CD4-positive, alpha-beta T cell treated with Interleukin-2 at 100 ng/mL for 4 hours (primary cell): ENCODE data around the gene NAT14.

Source experiments
- DNase-seq: peaks from one replicate; pipeline ENCODE4 v3.0.0-alpha.2; 2020; ENCODE audit warnings: low spot score

The NAT14 gene

GRCh38 chr19:55536366-55536765 lies 51.4 kb downstream of the NAT14 start:
- DNase-seq = no peak
